Measurements from ENCODE around the gene RERE.

DNA sequence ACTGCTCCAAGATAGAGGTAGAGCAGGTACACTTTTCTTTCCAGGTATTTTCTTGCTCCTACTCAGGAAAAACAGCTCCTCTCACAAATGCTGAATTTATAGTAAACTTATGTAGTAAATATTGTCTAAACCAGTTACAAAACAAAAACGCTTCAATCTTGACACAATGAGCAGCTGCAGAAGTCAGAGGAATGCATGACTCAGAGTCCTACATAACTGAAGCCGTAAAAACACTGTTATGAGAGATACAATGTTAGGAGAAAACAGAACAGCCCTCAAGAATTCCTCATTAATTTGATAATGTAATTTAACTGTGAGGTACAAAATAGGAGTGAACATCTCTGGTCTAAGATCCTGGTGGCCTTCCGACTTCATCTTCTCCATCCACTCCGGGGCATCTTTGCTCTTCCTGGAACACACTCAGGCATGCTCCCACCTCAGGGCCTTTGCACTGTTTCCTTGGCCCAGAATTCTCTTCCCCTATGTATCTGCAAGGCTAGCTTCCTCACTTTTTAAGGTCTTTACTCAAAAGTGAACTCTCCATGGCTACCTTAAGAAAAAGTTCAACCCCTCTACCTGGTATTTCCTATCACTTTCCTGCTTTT is 361.0 kb downstream of the RERE start:
- TF ChIP-seq, protein P1, sequence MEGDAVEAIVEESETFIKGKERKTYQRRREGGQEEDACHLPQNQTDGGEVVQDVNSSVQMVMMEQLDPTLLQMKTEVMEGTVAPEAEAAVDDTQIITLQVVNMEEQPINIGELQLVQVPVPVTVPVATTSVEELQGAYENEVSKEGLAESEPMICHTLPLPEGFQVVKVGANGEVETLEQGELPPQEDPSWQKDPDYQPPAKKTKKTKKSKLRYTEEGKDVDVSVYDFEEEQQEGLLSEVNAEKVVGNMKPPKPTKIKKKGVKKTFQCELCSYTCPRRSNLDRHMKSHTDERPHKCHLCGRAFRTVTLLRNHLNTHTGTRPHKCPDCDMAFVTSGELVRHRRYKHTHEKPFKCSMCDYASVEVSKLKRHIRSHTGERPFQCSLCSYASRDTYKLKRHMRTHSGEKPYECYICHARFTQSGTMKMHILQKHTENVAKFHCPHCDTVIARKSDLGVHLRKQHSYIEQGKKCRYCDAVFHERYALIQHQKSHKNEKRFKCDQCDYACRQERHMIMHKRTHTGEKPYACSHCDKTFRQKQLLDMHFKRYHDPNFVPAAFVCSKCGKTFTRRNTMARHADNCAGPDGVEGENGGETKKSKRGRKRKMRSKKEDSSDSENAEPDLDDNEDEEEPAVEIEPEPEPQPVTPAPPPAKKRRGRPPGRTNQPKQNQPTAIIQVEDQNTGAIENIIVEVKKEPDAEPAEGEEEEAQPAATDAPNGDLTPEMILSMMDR (IDR thresholded peaks at IDR 0.05): no peak
- no peak for TF ChIP-seq POLR2A (IDR thresholded peaks at IDR 0.05)

All from thyroid gland (tissue), 4 donors.